GM12891 (cell line): Measurements from ENCODE around the gene SSNA1.

ENCODE experiments used
- PAX5 ChIP-seq: IDR thresholded peaks from 2 replicates; pipeline ENCODE4 v1.6.1; 2011; ENCODE audit warnings: low read length, moderate library complexity, mild to moderate bottlenecking; ENCODE audit not compliant: insufficient read depth, severe bottlenecking
- POLR2A ChIP-seq: IDR thresholded peaks from 2 replicates; pipeline ENCODE4 v1.6.1; 2011; ENCODE audit warnings: low read depth, low read length, control low read depth
- POLR2AphosphoS5 ChIP-seq: IDR thresholded peaks from 2 replicates; pipeline ENCODE4 v1.6.1; 2011; ENCODE audit warnings: low read depth, low read length, control low read depth
- SPI1 ChIP-seq: IDR thresholded peaks from 2 replicates; pipeline ENCODE4 v1.6.1; 2011; ENCODE audit warnings: low read depth, low read length, control low read depth
- TAF1 ChIP-seq: IDR thresholded peaks from 2 replicates; pipeline ENCODE4 v1.6.1; 2011; ENCODE audit warnings: low read depth, low read length, control low read depth

DNA sequence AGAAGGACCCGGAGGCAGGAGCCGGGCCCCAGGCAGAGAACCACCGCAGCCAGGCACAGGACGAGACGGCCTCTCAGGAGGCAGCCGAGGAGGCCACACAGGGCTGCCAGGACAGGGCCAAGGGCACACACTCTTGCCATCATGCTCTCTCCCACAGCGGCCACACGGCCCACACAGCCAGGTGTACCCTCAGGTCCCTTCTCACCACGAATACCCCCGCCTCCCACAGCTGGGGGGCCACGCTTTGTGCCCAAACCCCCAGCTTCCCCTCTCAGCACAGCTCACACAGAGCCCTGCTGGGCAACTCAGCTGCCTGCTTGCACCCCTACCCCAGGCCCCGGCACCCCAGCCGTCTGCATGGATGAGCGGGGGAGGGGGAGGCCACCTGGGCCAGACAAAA, 5.3 kb downstream of the SSNA1 start:
- TF ChIP-seq POLR2A (no peak), SPI1 (no peak), POLR2AphosphoS5 (no peak), TAF1 (no peak), PAX5 (no peak)
